ENCODE measurements around the gene SP100. TPM values are rescaled to one million over a fixed set of nuclear protein-coding genes. Genes with fewer than 3 reads are reported as not detected.
A peak's percentile ranks its signal among the peaks of the same experiment; 100 is the strongest.
"Not testable (repeated sequence)": the region's sequence is repeated elsewhere in the genome, so short reads cannot be mapped to it uniquely, and the experiment has no call there.

Gene SP100
- total RNA-seq, 2 donors from 2014 or later = 66.5 to 80.1 TPM

GRCh38 chr2:230400041-230400440 lies 16.0 kb upstream of the SP100 start:
- peaks cover 0 to 9% of the 10 kb centered on the region in 2 donors for H3K9me3 ChIP-seq
- no peak for TF ChIP-seq CTCF (IDR thresholded peaks at IDR 0.05)
- no peaks in the 10 kb centered on the region for H3K4me1 ChIP-seq
- peaks cover 5% of the 10 kb centered on the region for H3K36me3 ChIP-seq
- H3K4me3 ChIP-seq = no peak overlapping the region
- no peak for DNase-seq (ENCODE audit: low spot score)
- H3K27me3 ChIP-seq = no peaks in the 10 kb centered on the region
- H3K27ac ChIP-seq = no peak overlapping the region

DNA sequence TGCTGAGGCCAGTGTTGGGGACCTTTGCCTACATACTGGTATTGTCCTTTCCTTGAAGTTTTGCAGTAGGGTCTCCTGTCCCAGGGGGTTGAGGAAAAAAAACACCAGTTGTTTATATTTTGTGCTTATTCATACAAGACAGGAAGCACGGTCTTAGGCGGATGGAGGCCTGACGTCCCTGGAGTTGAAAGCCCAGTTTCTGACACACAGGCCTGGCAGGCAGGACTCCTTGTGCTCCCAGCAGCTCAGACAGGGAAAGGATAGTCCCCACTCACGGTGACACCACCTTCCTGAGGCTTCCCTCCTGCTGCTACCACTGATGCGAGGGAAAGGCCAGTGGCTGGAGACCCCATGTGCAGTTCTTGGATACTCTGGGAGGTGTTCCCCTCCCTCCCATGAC lies 15.5 kb upstream of the SP100 start:
- Histone ChIP-seq H3K4me1 (no peaks in the 10 kb centered on the region), H3K9me3 (peaks cover 0 to 9% of the 10 kb centered on the region in 2 donors), H3K4me3 (no peak overlapping the region), H3K27me3 (no peaks in the 10 kb centered on the region), H3K36me3 (peaks cover 5% of the 10 kb centered on the region), H3K27ac (no peak overlapping the region)
- DNase-seq (ENCODE audit: low spot score) = no peak
- TF ChIP-seq CTCF (IDR thresholded peaks at IDR 0.05) = no peak

DNA sequence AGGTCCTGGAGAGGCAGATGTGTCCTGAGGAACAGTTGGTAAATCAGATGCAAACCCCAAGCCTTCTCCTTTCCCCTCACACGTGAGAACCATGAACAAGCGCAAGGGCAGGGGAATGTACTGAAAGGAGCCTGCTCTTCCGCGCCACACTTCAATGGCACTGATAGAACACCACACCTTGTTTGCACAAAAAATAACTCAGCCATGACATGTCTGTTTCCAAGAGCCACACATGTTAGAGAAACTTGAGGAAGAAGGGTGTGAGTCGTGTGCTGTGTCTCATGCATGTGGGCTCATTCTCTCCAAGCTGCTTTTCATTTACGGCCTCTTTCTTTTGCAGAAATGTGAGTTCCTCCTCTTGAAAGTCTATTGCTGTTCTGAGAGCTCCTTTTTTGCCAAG lies 15.0 kb upstream of the SP100 start:
- H3K27me3 ChIP-seq; H3K27ac ChIP-seq; DNase-seq (ENCODE audit: low spot score); H3K4me1 ChIP-seq; H3K36me3 ChIP-seq; H3K4me3 ChIP-seq; H3K9me3 ChIP-seq: not testable (repeated sequence)

DNA sequence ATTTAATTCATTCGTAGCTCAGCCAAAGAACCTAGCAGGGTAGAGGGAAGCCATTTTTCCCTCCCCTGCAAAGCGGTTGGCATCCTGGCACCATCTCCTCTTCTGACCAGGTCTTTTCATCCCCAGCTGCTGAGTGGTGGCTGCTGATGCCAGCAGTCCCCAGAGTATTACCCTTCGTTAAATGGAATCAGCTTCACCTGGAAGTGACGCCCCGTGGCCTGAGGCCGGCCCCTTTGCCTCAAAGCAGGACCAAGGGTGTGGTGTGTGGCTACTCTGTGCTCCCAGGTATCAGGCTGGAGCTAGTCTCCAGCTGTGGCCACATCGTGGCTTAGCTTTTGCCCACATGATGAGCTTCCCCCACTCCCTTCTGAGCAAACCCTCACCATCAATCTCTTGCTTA lies 12.3 kb upstream of the SP100 start:
- H3K4me1 ChIP-seq = peaks cover 0 to 11% of the 10 kb centered on the region in 2 donors
- peaks cover 5% of the 10 kb centered on the region for H3K36me3 ChIP-seq
- H3K9me3 ChIP-seq = no peaks in the 10 kb centered on the region
- H3K4me3 ChIP-seq = no peak overlapping the region
- no peak for DNase-seq (ENCODE audit: low spot score)
- no peaks in the 10 kb centered on the region for H3K27me3 ChIP-seq
- no peak for TF ChIP-seq CTCF (IDR thresholded peaks at IDR 0.05)
- no peak overlapping the region for H3K27ac ChIP-seq

- Histone ChIP-seq H3K36me3 (peaks cover 5% of the 10 kb centered on the region), H3K27ac (no peak overlapping the region), H3K27me3 (no peaks in the 10 kb centered on the region), H3K4me3 (no peak overlapping the region), H3K4me1 (peaks cover 0 to 26% of the 10 kb centered on the region in 2 donors), H3K9me3 (no peaks in the 10 kb centered on the region)
- no peak for TF ChIP-seq CTCF (IDR thresholded peaks at IDR 0.05)
- DNase-seq (ENCODE audit: low spot score) = no peak
Observed at GRCh38 chr2:230405824-230406223, 10.2 kb upstream of the SP100 start.

DNA sequence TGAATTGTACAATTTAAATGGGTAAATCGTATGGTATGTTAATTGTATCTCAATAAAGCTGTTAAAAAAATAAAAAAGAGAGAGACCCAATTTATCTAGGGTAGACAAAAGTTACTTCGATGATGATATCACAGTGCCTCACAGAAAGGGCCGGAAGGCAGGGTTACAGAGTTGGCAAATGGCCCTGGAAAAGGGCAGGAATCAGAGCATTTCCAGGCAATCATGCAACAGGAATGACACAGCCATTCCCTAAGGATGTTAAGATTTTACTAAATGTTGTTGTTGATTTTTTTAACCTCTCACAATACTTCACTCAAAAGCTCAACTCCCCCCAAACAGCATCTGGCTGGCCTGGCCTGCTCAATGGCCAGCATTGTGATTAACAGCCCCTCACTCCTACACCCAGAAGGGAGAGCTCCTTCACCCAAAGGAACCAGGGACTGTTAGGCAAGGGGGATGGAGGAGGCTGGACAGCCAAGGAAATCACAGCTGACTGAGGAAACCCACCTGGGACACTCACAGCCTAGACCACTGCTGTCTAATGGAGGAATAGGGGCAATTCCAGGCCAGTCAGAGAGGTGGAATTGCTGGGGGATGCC lies 7.7 kb upstream of the SP100 start:
- DNase-seq (ENCODE audit: low spot score) = peak; percentile 89
- TF ChIP-seq CTCF (IDR thresholded peaks at IDR 0.05) = no peak
- Histone ChIP-seq H3K9me3 (no peaks in the 10 kb centered on the region), H3K36me3 (no peaks in the 10 kb centered on the region), H3K27me3 (no peaks in the 10 kb centered on the region), H3K27ac (peak overlapping the region; percentile 54 to 68), H3K4me3 (no peak overlapping the region), H3K4me1 (peaks cover 0 to 41% of the 10 kb centered on the region in 2 donors)

- not testable (repeated sequence) for H3K4me3 ChIP-seq; H3K36me3 ChIP-seq; H3K9me3 ChIP-seq; H3K27me3 ChIP-seq; DNase-seq (ENCODE audit: low spot score)
- Histone ChIP-seq H3K4me1 (peaks cover 0 to 41% of the 10 kb centered on the region in 2 donors), H3K27ac (peak overlapping the region; percentile 54 to 68)
Observed at GRCh38 chr2:230409316-230409715, 6.7 kb upstream of the SP100 start.

Measured in right atrium auricular region (tissue), 2 donors.